ENCODE data around the gene MEIS2. TPM values are rescaled to one million over a fixed set of nuclear protein-coding genes. Genes with fewer than 3 reads are reported as not detected.

MEIS2 gene
- total and polyA plus RNA-seq, 9 donors, result 27.7 to 73.7 (median 47.7) TPM

DNA sequence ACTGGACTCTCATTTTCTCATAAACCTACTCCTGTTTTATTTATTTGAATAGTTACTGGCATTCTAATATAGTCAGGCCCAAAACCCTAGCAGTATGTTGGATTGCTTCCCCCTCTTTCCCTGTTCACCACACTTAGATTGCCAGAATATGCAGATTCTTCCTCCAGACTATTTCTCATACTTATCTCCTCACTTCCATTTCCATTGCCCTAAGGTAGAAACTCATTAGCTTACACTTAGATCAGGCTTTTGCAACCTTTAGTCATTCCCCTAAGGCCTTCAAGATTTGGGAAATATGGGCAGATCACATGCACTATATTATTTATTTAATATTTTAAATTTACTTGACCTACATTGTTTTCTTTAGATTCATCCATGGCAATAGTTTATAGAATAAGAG is 98.9 kb downstream of the MEIS2 start:
- Histone ChIP-seq H3K36me3 (no peaks in the 10 kb centered on the region), H3K4me3 (no peak overlapping the region), H3K27me3 (no peaks in the 10 kb centered on the region), H3K27ac (no peak overlapping the region), H3K4me1 (ENCODE audit: insufficient read depth) (peaks cover 6% of the 10 kb centered on the region), H3K9me3 (no peaks in the 10 kb centered on the region)
- TF ChIP-seq, protein P1, sequence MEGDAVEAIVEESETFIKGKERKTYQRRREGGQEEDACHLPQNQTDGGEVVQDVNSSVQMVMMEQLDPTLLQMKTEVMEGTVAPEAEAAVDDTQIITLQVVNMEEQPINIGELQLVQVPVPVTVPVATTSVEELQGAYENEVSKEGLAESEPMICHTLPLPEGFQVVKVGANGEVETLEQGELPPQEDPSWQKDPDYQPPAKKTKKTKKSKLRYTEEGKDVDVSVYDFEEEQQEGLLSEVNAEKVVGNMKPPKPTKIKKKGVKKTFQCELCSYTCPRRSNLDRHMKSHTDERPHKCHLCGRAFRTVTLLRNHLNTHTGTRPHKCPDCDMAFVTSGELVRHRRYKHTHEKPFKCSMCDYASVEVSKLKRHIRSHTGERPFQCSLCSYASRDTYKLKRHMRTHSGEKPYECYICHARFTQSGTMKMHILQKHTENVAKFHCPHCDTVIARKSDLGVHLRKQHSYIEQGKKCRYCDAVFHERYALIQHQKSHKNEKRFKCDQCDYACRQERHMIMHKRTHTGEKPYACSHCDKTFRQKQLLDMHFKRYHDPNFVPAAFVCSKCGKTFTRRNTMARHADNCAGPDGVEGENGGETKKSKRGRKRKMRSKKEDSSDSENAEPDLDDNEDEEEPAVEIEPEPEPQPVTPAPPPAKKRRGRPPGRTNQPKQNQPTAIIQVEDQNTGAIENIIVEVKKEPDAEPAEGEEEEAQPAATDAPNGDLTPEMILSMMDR (IDR thresholded peaks at IDR 0.05), result no peak
- no peak for TF ChIP-seq EP300 (IDR thresholded peaks at IDR 0.05)
- TF ChIP-seq POLR2A (IDR thresholded peaks at IDR 0.05), result no peak
- intact Hi-C loops (cut with DNase I), result no loop called here
- no peak for DNase-seq

- Histone ChIP-seq H3K4me3 (no peak overlapping the region), H3K27ac (no peak overlapping the region)
Observed at GRCh38 chr15:36999778-37000177, 100.6 kb downstream of the MEIS2 start.

DNA sequence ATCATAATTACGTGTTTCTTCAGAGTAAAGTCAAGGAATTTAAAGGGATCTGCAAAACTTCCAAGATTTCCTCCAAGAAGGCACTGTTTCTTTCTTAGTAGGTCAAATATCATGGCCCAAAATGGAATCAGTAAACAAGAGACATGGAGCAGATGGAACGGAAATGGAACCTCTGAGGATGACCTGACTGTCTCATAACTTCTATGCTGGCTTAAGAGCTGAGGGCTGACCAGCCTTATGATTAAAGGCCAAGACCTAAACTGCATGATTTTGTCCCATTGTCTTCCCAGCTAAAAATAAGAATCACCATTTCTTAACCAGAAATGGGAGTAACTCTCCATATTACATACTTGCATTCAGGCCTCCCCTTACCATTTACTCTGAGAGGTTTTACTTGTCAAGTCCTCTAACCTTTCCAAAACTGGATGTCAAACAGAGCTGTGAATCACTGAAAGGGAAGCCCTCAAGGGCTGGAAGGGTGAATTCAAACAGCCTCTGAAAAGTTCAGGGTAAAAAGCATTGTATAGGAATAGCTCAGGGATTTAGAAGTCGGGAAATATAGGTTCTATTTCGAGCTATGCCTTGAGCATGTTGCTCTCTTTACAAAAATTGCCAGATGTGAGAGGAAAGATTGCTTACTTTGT is 103.7 kb downstream of the MEIS2 start:
- no peaks in the 10 kb centered on the region for H3K36me3 ChIP-seq
- H3K9me3 ChIP-seq, result no peaks in the 10 kb centered on the region
- intact Hi-C loops (cut with DNase I), result no loop called here
- peaks cover 8% of the 10 kb centered on the region for H3K4me1 ChIP-seq (ENCODE audit: insufficient read depth)
- H3K27me3 ChIP-seq, result no peaks in the 10 kb centered on the region
- H3K27ac ChIP-seq, result no peak overlapping the region
- H3K4me3 ChIP-seq, result no peak overlapping the region
- DNase-seq, result no peak
- no peak for TF ChIP-seq EP300 (IDR thresholded peaks at IDR 0.05)
- TF ChIP-seq POLR2A (IDR thresholded peaks at IDR 0.05), result no peak
- 60 to 75% (median 69%) methylated on average over 4 of the region's 4 CpGs for WGBS, 3 donors

More at GRCh38 chr15:36999778-37000177, 100.6 kb downstream of the MEIS2 start:
- H3K9me3 ChIP-seq, result no peaks in the 10 kb centered on the region
- H3K4me1 ChIP-seq (ENCODE audit: insufficient read depth), result peaks cover 8% of the 10 kb centered on the region
- TF ChIP-seq POLR2A (IDR thresholded peaks at IDR 0.05) (no peak), EP300 (IDR thresholded peaks at IDR 0.05) (no peak)
- TF ChIP-seq, protein P1 (IDR thresholded peaks at IDR 0.05), result no peak
- no peaks in the 10 kb centered on the region for H3K27me3 ChIP-seq
- WGBS, 3 donors, result 89 to 93% (median 90%) methylated on average over 1 of the region's 1 CpG
- H3K36me3 ChIP-seq, result no peaks in the 10 kb centered on the region
- DNase-seq, result no peak
- intact Hi-C loops (cut with DNase I), result no loop called here

DNA sequence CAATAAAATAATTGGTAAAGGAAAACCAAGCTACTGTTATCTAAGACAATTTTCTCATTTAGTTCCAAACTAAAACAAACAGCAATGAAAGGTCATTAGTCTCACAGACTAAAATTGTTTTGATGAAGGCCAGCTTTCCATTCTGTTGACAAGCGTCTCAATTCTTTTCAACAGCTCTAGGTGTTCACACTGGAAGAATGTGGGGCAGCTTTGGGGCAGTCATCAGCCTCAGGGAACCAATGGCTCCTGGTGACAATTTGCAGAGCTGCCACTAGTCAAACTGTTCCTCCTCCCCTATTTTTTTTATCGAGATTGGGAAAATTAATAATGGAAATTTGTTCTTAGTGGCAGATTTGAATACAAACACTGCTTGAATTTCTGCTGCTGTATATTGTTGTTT is 104.2 kb downstream of the MEIS2 start:
- TF ChIP-seq EP300 (IDR thresholded peaks at IDR 0.05) (no peak), POLR2A (IDR thresholded peaks at IDR 0.05) (no peak)
- TF ChIP-seq, protein P1 (IDR thresholded peaks at IDR 0.05), result no peak
- Histone ChIP-seq H3K4me1 (ENCODE audit: insufficient read depth) (peaks cover 8% of the 10 kb centered on the region), H3K9me3 (no peaks in the 10 kb centered on the region), H3K27ac (no peak overlapping the region), H3K4me3 (no peak overlapping the region), H3K27me3 (no peaks in the 10 kb centered on the region), H3K36me3 (no peaks in the 10 kb centered on the region)
- intact Hi-C loops (cut with DNase I), result no loop called here
- no peak for DNase-seq
- WGBS, 3 donors, result 60 to 70% (median 68%) methylated on average over 2 of the region's 2 CpGs

- intact Hi-C loops (cut with DNase I), result no loop called here
- WGBS, 3 donors, result 84 to 94% (median 93%) methylated on average over 8 of the region's 8 CpGs
- no peak for DNase-seq
Observed at GRCh38 chr15:36994790-36995189, 105.6 kb downstream of the MEIS2 start.

More at GRCh38 chr15:36994790-36995189, 105.6 kb downstream of the MEIS2 start:
- no peak overlapping the region for H3K4me3 ChIP-seq
- H3K27ac ChIP-seq, result no peak overlapping the region
- H3K9me3 ChIP-seq, result no peaks in the 10 kb centered on the region
- no peaks in the 10 kb centered on the region for H3K36me3 ChIP-seq
- peaks cover 8% of the 10 kb centered on the region for H3K4me1 ChIP-seq (ENCODE audit: insufficient read depth)
- TF ChIP-seq POLR2A (IDR thresholded peaks at IDR 0.05) (no peak), EP300 (IDR thresholded peaks at IDR 0.05) (no peak)
- TF ChIP-seq, protein P1 (IDR thresholded peaks at IDR 0.05), result no peak
- no peaks in the 10 kb centered on the region for H3K27me3 ChIP-seq
